ENCODE results near the gene PTDSS2.
"Not testable (repeated sequence)": the region's sequence is repeated elsewhere in the genome, so short reads cannot be mapped to it uniquely, and the experiment has no call there.

PTDSS2 gene

DNA sequence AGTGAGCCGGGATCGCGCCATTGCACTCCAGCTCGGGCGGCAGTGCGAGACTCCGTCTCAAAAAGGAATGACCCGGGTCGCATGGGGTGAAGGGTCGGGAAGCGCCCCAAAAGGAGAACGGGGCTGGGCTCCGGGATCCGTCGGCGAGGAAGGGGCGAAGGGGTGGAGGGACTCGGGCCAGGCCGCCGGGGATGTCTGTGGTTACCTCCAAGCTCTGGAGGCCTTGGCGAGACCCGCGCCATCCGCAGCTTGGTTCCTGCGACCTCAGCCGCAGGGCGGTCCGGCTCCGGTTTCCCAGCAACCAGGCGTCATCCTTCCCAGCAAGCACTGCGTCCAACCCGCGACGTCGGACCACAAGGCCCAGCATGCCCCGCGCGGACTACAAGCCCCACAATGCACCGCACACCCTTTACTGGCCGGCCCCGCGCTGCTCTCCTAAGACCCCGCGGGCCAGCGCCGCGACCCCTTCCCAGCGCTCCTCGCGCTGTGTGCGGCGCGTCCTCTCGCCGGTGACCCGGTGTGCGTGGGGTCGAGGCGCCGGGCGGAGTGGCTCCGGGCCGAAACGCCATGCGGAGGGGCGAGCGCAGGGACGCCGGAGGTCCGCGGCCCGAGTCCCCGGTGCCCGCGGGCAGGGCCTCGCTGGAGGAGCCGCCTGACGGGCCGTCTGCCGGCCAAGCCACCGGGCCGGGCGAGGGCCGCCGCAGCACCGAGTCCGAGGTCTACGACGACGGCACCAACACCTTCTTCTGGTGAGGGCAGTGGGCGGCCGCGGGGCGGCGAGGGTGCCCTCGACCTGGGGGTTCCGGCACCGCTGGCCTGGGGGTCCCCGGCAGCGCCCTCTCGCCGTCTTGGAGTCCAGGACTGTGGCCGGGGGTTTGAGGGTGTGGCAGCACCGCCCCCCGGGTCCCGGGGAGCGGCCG, at the start of gene PTDSS2:
Gene PTDSS2 (plus strand): TSS at position 391 of the 920 bp plus-strand sequence. CDS start 177 bp downstream, at position 568.
- DNase-seq = peak; percentile 94

DNA sequence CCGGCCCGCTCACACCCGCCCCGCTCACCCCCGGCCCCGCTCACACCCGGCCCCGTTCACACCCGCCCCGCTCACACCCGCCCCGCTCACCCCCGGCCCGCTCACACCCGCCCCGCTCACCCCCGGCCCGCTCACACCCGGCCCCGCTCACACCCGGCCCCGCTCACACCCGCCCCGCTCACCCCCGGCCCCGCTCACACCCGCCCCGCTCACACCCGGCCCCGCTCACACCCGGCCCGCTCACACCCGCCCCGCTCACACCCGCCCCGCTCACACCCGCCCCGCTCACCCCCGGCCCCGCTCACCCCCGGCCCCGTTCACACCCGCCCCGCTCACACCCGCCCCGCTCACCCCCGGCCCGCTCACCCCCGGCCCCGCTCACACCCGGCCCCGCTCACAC, 48.9 kb upstream of the PTDSS2 start:
- DNase-seq = not testable (repeated sequence)

GRCh38 chr11:403021-403760, 46.9 kb upstream of the PTDSS2 start:
- DNase-seq = no peak

DNA sequence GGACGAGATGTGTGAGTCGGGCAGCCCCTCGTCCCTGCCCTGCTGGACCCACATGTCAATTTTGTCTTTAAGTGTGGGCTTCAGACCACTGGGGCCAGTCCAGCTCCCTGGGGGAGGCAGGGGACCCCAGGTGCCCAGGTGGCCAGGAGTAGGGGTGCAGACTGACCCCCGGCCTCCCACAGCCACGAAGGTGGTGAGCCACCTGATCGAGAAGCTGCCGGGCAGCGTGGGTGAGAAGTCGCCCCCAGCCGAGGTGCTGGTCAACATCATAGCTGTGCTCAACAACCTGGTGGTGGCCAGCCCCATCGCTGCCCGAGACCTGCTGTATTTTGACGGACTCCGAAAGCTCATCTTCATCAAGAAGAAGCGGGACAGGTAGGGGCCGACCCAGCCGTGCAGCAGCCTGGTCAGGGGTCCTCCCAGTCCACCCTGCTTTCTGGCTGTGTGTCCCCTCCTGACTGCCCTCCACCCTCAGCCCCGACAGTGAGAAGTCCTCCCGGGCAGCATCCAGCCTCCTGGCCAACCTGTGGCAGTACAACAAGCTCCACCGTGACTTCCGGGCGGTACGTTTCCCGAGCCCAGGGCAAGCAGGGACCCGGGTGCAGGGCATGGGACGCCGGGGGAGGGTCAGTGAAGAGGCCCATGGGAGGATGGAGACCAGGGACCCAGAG, 46.2 kb upstream of the PTDSS2 start:
- no peak for DNase-seq

- no peak for DNase-seq
Observed at GRCh38 chr11:404551-405264, 45.4 kb upstream of the PTDSS2 start.

DNA sequence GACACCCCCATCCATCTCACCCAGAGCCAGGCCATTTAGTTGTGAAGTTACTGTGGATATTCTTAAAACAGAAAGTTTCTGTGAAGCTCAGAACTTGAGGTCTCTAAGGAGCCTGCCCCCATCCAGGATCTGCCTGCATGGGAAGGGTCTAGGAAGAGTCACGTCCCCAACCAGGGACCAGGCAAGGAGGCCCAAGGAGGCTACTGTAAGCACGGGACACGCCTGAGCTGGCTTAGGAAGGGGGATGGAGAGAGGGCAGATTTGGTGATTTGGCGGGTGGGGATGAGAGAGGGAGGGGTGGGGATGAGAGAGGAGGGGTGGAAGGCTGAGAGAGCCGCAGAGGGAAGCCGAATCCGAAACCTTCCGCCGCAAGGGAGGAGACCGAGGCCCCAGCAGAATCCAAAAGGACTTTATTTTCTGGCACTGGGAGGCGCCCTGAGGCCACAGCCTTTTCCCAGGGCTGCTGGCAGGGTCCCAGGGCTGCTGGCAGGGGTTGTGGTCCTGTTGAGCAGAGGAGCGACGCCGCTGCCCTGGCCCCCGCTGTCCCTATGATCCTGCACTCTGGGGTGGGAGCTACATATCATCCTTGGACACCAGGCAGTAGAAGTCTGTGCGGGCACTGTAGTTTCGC, 44.6 kb upstream of the PTDSS2 start:
- DNase-seq = no peak

DNA sequence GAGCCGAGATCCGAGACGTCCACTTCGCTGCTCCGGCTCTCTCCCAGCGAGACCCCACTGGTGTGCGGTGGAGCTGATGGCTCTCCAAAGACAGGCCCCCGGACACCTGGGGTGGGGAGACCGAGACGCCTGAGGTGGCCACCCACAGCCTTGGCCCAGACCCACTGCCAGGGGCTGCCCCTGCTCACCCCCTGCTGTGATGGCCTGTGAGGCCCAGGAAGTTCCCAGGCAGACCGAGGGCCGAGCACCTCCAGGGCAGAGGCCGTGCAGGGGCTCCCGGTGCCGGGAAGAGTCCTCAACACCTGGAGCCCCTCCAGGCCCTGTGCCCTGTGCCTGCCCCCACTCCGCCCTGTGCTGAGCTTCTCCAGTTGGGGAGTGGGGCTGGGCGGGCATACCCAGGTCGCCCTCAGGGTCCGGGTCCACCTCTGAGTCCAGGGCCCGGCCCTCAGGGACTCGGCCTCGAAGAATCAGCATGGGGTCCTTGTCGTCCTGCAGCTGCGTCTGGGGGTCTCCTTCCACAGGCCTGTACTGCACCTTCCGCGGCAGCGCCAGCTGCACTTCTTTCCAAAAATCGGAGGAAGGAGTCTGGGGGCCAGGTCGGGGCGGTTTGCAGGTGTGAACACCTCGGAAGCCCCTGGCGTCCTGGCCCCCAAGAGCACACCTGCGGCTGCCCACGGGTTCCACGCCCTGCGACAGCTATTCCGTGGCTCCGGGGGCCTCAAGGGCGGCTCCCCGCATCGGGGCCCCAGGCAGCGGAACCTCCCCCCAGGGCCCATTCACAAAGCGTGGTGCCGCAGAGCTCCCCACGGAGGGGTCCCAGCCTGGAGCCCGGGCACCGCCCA, 43.9 kb upstream of the PTDSS2 start:
- no peak for DNase-seq

DNA sequence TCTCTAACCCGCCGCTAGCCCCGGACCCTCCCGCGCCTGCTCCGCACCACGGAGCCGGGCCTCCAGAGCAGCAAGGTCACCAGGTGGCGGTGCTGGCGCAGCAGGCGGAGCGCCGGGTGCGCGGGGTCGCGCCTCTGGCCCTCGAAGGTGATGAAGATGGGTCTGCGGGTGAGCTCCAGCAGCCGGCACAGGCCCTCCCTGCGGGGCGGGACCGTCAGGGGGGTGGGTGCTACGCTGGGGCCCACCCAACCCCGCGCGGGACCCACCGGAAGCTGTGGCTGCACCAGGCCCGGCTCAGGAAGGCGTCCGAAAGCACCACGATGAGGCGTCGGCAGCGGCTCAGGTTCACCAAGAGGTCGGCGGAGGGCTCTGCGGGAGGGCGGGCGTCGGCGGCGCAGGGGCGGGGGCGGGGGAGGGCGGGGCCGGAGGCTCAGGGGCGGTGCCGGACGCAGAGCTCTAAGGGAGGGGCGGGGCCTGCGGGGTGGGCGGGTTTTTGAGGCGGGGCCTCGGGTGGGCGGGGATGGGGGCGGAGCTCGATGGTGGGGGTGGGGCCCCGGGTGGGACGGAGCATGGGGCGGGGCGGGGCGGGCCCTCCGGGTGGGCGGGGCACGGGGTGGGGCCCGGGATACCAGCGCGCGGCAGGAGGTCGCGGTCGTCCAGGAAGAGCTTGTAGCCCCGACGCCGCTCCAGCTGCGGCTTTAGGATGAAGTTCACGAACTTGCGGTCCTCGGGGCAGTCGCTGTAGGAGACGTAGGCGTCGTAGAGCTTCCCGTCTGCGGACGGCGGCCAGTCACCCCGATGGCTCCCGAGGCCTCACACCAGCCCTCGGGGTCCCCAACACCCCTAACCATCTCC, 43.1 kb upstream of the PTDSS2 start:
- peak; percentile 63 for DNase-seq

DNA sequence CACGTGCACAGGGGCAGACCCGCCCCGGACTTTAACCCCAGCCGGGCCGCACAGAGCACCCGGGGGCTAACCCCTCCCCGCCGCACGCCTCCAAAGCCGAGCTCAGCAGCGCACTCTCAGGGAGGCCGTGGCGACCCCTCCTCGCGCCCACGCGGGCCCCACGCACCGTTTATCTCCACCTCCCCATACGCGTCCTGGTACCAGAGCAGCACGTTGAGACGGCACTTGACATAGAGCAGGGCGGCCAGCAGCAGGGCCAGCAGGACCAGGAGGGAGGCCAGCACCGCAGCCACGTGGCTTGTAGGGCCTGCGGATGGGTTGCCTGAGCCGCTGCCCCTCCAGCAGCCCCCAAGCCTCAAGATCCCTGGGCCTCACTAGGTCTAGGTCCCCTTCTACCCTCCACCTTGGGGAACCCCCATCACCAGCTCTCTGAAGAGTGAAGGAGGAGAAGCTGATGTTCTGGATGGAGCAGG, 42.4 kb upstream of the PTDSS2 start:
- DNase-seq = no peak

DNA sequence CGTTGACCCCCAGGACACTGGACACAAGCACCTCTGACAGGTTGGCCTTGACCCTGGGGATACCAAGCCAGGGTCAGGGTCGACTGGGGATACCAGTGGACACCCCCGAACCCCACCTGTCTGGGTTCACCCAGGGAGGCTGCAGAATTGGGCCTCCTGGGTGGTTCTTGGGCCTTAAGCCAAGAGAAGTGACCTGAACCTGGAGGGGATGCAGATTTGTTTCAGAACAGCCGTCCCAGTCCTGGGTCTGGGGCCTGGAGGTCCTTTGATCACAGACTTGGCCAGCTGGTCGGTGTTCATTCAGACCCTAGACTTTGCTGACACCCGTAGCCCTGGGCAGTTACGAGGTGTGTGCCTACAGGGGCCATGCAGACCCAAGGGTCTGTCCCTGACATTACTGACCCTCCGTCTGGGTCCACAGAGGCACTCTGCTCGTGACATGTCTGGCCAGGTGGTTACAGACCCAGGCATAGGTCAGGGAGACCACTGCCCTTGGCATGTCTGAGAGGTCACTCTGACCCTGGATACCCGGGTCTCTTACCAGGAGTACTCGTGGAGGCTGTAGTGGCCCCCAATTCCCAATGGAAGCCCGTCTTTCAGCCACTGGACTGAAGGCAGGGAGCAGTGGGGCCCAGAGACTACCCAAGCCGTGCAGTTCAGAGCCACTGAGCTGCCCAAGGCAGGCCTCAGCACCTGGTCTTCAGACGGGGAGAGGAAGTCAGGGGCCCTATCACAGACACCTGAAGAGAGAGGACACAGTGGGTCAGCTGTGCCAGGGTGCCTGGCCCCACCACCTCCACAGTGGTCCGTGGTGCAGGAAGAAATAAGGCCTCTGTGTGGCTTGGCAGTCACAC, 41.7 kb upstream of the PTDSS2 start:
- DNase-seq = no peak

GRCh38 chr11:409008-409599, 41.0 kb upstream of the PTDSS2 start:
- no peak for DNase-seq

DNA sequence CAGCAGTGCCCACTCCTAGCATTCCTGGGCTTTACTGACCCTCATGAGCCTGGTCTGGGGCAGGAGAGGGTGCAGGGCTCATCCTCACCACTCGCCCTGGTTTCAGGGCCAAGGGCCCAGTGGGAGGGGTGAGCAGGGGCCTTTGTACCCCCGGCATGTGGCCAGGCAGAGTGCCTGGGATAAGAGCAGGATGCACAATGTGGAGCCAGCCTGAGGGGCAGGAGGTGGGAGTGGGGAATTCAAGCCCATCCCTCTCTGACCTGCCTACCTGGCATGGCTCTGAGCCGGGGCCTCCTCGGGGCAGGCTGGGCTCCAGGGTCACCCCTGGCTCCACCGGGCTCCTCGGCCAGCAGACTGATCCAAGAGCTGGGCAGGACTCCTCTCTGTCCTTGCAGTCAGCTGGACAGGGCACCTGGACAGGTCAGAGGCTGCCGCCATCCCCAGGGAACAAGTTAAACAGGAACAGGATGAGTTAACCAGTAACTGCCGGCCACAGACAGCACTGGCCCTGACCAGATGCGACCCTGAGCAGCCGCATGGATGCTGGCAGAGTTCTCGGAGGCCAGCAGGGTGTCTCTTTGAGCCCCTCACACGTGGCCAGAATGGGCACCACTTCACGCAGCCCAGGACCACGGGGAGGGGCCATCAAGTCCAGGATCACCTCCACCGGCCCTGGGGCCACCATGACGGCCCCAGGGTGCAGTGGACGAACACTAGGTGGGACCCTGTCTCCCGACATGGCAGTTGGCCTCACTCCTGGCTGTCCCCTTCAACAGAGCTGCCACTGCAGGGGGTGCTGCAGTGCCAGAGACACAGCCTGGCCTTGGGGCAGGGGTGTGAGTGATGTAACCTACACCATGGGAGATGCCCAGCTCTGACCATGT, 40.2 kb upstream of the PTDSS2 start:
- DNase-seq = no peak

GRCh38 chr11:410711-411110, 39.4 kb upstream of the PTDSS2 start:
- not testable (repeated sequence) for DNase-seq

DNA sequence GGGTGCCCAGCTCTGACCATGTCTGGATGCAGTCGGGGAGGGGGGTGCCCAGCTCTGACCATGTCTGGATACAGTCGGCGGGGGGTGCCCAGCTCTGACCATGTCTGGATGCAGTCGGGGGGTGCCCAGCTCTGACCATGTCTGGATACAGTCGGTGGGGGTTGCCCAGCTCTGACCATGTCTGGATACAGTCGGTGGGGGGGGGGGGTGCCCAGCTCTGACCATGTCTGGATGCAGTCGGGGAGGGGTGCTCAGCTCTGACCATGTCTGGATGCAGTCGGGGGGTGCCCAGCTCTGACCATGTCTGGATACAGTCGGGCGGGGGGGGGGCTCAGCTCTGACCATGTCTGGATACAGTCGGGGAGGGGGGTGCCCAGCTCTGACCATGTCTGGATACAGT, 38.6 kb upstream of the PTDSS2 start:
- DNase-seq = not testable (repeated sequence)

- no peak for DNase-seq
Observed at GRCh38 chr11:412641-413119, 37.4 kb upstream of the PTDSS2 start.

DNA sequence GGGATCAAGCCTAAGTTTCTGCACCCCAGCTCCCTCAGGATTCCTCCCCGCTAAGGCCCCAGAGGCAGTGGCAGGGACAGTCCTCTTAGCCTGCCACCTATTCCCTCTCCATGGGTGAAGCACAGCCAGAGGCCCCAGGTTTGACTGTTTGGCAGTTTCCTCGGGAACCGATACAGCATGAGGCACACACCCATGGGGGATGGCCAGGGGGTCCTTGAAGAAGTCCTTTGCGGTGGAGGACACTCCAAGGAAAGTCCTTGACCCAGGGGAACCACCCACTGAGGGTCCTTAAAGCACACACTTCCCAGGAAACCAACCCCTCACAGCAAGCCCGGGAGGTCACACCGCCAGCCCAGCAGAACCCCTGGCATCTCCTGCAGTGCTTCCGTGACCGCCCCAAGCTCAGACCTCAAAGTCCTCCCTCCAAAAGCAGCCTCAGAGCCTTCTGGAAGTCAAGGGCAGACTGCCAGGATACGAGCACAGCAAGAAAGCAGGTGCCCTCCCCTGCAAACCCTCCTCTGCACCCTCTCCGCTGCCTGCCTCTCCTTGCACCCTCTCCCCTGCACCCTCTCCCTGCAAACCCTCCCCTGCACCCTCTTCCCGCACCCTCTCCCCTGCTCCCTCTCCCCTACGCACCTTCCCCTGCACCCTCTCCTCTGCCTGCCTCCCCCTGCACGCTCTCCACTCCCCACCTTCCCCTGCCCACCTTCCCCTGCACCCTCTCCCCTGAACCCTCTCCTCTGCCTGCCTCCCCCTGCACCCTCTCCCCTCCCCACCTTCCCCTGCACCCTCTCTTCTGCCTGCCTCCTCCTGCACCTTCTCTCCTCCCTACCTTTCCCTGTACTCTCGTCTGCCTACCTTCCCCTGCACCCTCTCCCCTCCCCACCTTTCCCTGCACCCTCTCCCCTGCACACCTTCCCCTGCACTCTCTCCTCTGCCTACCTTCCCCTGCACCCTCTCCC, 36.7 kb upstream of the PTDSS2 start:
- no peak for DNase-seq
